CD4-positive, alpha-beta T cell treated with Interleukin-21 for 1 hour (primary cell): ENCODE data around the gene OR9Q1.
"Not testable (repeated sequence)": the region's sequence is repeated elsewhere in the genome, so short reads cannot be mapped to it uniquely, and the experiment has no call there.

Source experiments
- DNase-seq: peaks from one replicate; pipeline ENCODE4 v3.0.0-alpha.2; 2020

OR9Q1 gene, protein sequence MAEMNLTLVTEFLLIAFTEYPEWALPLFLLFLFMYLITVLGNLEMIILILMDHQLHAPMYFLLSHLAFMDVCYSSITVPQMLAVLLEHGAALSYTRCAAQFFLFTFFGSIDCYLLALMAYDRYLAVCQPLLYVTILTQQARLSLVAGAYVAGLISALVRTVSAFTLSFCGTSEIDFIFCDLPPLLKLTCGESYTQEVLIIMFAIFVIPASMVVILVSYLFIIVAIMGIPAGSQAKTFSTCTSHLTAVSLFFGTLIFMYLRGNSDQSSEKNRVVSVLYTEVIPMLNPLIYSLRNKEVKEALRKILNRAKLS

GRCh38 chr11:58023435-58023931 is at the start of gene OR9Q1:
OR9Q1 (plus strand) TSS chr11:58023881; CDS start chr11:58179445, 155,564 bp downstream.
- no peak for DNase-seq

- no peak for DNase-seq
These were observed 49.5 kb upstream of the OR9Q1 start for GRCh38 chr11:57974132-57974531.

DNA sequence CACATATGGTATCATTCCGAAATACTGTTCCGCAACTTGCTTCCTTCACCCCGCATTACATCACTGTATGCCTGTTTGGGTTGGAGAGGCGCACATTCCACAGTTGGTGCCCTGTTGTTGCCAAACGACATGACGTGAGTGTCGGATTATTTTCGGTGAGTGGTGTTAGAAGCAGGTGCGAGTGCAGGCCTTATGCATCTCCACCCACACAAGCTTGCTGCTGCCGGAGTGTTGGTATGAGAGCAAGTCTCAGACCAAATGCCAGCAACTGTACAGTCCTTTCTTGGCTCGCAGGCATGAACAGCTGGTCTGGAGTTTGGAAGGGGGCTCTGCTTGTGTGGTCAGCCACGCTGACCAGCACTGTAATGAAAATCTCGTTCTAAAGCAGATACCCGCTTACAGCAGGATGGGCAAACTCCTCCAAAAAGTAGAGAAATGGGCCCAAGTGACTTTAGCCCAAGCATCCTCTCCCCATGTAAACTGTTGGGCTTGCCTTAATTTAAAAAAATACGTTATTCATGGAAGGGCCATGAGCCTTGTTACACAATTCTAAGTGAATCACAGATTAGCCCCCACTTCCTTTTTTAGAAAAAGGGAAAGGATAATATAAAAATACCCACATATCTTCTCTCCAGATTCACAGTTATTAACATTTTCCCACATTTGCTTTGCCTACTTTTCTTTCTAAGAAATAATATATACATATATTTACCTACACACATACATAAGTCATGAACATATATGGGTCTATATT is 48.7 kb upstream of the OR9Q1 start:
- no peak for DNase-seq

DNA sequence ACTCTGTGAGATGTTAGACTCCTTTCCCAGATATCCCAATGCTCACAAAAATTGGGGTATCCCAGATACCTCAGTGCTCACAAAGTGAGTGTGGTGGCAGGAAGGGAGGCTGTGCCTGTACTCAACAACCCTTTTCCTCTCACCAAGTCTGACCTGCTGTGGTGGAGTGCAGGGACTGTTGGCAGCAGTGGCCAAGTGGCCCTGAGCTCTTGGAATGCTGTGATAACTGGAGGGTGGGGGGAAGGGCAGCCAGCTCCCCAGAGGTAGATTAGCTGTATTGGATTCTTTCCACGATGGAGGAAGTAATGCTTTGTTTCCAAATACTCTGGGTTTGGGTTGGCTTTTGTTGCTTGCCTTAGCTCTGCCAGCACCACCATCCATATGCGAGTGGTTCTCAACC is 46.0 kb upstream of the OR9Q1 start:
- no peak for DNase-seq

GRCh38 chr11:57978686-57979531 is 44.8 kb upstream of the OR9Q1 start:
- DNase-seq = no peak

DNA sequence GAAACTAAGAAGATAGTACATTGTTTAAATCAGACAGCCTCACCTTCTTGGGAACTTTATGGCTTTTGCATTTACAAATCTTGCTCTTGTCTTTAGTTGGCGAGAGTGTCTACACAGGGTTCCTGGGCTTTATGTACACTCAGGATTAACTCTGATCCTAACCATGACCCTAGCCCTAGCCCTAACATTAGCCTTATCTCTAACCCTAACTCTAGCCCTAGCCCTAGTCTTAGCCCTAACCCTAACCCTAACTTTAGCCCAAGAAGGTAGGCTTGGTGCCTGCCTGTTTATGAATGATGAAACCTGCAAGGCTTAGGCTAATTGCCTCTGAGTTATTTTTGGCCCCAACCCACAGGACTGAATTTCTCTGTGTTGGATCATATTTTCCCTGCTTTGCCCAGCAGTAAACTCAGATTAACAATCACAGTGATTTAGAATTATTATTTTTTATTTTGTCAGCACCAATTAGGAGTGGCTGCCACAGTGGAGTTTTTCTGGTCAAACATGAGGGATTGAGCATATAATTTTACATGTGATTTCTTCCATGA is 44.1 kb upstream of the OR9Q1 start:
- DNase-seq = no peak

GRCh38 chr11:57980201-57980600 is 43.5 kb upstream of the OR9Q1 start:
- no peak for DNase-seq

DNA sequence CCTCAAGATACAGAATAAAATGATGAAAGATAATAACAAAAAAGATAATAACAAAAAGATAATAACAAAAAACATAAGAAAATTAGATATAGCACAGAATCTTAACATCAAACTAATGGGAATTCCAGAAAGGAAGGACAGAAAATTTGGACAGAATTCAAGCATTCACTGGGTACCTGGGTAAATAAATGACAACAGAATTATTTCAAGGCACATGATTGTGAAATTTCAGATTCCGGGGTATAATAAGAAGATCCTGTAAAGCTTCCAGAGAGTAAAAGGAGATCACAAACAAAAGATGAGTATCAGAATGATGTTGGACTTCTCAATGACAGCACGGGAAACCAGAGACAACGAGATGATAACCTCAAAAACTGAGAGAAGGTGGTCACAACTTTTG is 42.1 kb upstream of the OR9Q1 start:
- DNase-seq = no peak

GRCh38 chr11:57982776-57983175 is 40.9 kb upstream of the OR9Q1 start:
- no peak for DNase-seq

- no peak for DNase-seq
These were observed 40.5 kb upstream of the OR9Q1 start for GRCh38 chr11:57983191-57983590.

DNA sequence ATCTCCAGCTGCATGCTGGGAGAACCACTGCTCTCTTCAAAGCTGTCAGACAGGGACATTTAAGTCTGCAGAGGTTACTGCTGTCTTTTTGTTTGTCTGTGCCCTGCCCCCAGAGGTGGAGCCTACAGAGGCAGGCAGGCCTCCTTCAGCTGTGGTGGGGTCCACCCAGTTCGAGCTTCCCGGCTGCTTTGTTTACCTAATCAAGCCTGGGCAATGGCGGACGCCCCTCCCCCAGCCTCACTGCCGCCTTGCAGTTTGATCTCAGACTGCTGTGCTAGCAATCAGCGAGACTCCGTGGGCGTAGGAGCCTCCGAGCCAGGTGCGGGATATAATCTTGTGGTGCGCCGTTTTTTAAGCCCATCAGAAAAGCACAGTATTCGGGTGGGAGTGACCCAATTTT is 24.2 kb upstream of the OR9Q1 start:
- not testable (repeated sequence) for DNase-seq

DNA sequence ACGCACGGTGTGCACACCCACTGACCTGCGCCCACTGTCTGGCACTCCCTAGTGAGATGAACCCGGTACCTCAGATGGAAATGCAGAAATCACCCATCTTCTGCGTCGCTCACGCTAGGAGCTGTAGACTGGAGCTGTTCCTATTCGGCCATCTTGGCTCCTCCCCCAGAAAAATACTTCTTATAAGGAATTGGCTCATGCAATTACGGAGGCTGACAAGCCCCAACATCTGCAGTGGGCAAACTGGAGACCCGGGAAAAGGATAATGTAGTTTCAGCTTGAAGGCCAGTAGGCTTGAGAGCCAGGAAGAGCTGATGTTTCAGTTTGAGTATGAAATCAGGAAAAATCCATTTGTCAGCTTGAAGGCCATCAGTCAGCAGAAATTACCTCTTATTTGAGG is 23.7 kb upstream of the OR9Q1 start:
- not testable (repeated sequence) for DNase-seq

DNA sequence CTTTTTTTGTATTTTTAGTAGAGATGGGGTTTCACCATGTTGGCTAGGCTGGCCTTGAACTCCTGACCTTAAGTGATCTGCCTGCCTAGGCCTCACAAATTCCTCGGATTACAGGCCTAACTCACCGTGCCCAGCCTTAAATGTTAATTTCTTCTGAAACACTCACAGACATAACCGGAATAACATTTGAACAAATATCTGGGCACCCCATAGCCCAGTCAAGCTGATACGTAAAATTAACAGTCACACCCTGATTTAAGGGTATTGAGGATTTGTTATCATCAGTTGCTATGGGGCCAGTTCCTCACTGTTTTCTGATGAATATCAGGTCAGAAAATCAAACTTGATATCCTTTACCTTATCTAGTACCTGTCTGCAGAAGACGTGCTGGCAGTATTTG is 23.0 kb upstream of the OR9Q1 start:
- no peak for DNase-seq

DNA sequence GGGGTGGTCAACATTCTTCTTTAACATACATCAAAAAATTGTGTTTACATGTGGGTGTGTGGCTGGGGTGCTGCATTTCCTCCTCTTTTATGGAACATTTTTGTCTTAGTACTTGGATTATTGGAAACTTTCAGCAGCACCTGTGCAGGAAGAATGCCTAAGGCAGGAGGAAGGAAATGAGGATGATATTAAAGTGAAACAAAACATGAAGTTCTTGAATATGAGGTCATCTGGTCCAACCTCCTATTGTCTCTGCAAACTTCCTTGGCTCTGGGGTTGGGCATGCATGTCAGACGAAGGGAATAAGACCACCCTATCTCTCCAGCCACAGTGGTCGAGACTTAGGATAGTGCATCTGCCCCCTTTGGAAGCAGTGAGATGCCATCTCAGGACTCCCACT is 20.6 kb upstream of the OR9Q1 start:
- DNase-seq = no peak

DNA sequence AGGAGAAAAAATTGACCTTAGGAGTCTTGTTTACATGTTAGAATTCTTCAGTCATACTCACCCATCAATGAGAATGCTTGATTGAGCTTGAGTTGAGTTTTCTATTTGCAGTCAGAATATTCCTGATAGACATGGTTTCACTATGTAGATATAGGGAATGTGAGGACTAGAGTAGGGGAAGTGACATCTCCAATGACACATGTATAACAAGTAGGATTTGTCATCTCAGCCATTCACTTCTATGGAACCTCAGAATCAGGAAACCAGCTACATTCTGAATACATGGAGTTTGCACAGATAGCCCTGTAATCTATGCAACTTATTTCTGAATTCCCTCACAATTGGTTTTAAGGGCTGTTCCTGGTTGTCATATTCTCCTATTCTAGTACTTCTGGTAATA is 20.1 kb upstream of the OR9Q1 start:
- DNase-seq = no peak

DNA sequence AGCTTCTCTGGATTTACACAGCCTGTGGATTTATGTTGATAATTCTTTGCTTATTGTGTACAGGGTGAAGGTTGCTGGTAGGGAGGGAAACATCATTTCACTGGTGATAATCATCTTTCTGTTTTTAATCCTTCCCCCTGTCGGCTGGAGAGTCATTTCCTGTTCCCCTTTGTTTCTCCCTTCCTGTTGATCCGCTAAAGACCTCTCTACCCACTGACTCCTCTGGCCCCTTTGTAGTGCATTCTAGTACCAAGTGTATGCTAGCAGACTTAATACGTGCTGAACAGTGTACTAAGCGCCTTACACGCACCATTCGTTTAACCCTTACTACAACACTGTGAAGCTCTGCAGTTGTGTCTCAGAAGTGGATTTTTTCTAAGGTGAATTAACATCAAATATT is 19.0 kb upstream of the OR9Q1 start:
- no peak for DNase-seq

DNA sequence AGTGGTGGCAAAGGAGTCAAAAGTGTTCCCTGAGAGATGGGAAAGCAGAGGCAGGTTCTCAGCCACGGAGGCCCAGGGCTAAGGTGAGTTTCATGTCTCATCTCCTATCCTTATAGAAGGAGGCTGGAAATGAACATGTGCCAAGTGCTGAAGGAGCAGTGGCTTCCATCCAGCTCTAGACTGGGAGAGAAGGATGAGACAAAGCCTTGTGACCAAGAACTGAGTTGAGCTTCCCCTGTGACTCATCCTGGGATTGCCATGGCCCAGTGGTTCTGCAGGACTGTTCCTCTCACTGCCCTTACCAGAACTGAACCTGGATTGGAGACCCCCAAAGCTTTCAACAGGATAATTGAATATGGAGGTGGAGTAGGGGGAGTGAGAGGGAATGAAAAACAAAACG is 16.7 kb upstream of the OR9Q1 start:
- DNase-seq = no peak

DNA sequence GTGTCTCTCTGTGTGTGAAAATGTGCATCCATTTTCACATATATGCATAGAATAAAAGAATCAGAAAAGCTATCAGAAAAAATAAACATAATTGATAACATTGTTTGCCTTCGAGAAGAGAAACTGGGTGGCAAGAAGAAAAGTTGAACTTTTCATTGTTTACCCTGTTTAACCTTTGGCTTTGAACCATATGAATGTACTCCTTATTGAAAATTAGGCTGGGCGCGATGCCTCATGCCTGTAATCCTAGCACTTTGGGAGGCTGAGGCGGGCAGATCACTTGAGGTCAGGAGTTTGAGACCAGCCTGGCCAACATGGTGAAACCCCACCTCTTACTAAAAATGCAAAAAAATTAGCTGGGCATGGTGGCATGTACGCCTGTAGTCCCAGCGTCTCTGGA is 11.9 kb upstream of the OR9Q1 start:
- DNase-seq = no peak

DNA sequence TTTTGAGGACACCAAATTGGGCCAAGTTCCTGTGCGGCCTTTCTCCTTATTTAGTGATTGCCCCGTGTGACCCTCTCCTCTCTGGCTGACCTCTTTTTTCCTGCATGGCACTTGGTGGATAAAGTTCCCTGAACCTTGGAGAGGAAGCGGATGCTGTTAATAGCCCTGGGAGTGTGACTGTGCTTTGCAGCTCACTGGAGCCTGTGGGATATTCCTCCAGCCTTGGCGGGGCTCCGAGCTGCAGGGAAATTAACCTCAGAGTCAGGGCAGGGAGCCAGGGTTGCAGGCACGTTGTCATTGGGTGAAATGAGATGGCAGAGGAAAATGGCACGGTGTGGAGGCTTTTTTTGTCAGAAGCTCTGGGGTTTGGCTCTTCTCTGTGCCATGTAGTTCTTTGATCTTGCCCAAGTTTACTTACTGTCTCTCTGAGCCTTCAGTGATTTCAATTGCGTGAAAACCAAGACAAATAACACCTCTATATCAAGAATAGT is 965 bp downstream of the OR9Q1 start:
- DNase-seq = no peak

- no peak for DNase-seq
These were observed 3.7 kb downstream of the OR9Q1 start for GRCh38 chr11:58027341-58027740.

- peak; percentile 9 for DNase-seq
These were observed 5.2 kb downstream of the OR9Q1 start for GRCh38 chr11:58028687-58029411.

GRCh38 chr11:58030653-58031052 is 7.0 kb downstream of the OR9Q1 start, which contains the start of gene OR6Q1:
OR6Q1 (plus strand) TSS chr11:58030953; CDS start chr11:58030953, 0 bp downstream.
- DNase-seq = no peak
